Uterus (tissue), 2 donors: ENCODE measurements around the gene GUCD1.

Experiments
- CTCF ChIP-seq, 4 experiments: fragments of 200-600 bp in 2 of 4; fragments of 450-650 bp in 2 of 4; sonication (generic) in 2 of 4; IDR thresholded peaks; one replicate each; pipeline ENCODE4 v1.5.1; 2016 to 2019; ENCODE audit warnings: antibody characterized with exemption in 4 of 4, mild to moderate bottlenecking in 2 of 4, moderate library complexity in 1 of 4
- POLR2A ChIP-seq, 2 donors: fragments of 450-650 bp; IDR thresholded peaks; one replicate each; pipeline ENCODE4 v1.6.1; 2016; ENCODE audit warnings: antibody characterized with exemption in 2 of 2, mild to moderate bottlenecking in 1 of 2, moderate library complexity in 1 of 2

- no peak for TF ChIP-seq CTCF (IDR thresholded peaks at IDR 0.05)
- no peak for TF ChIP-seq POLR2A (IDR thresholded peaks at IDR 0.05)
Observed at GRCh38 chr22:24517446-24517845, 37.5 kb downstream of the GUCD1 start.
